Psoas muscle (tissue), 8 donors: ENCODE measurements around the gene RNF43. TPM values are rescaled to one million over a fixed set of nuclear protein-coding genes. Genes with fewer than 3 reads are reported as not detected.

ENCODE experiments used
- ATAC-seq, 4 donors: fragments of 200-7000 bp; cut with Tn5 transposase; one replicate each; pipeline ENCODE4 v1.9.1; 2020; ENCODE audit warnings: moderate library complexity in 3 of 4, mild to moderate bottlenecking in 2 of 4
- DNase-seq, 2 donors: peaks; one replicate each; pipeline ENCODE4 v3.0.0-alpha.2; 2020
- H3K27ac ChIP-seq: fragments of 200-600 bp; one replicate; pipeline ENCODE4 v1.8.0; 2022
- H3K27me3 ChIP-seq, 3 donors: fragments of 200-600 bp in 1 of 3; one replicate each; pipeline versions ENCODE4 v1.6.1 to v1.8.0; 2013 to 2022; ENCODE audit warnings: low read length in 2 of 3, mild to moderate bottlenecking in 2 of 3, moderate library complexity in 1 of 3; ENCODE audit not compliant: insufficient read depth in 3 of 3
- H3K36me3 ChIP-seq, 2 donors: fragments of 200-600 bp in 1 of 2; one replicate each; pipeline versions ENCODE4 v1.6.1 to v1.8.0; 2013 to 2022; ENCODE audit warnings: low read depth in 1 of 2, mild to moderate bottlenecking in 1 of 2, moderate library complexity in 1 of 2; ENCODE audit not compliant: insufficient read depth in 1 of 2
- H3K4me1 ChIP-seq: fragments of 200-600 bp; one replicate; pipeline ENCODE4 v1.8.0; 2022
- H3K4me3 ChIP-seq: fragments of 200-600 bp; one replicate; pipeline ENCODE4 v1.8.0; 2022; ENCODE audit warnings: mild to moderate bottlenecking
- H3K9me3 ChIP-seq: fragments of 200-600 bp; one replicate; pipeline ENCODE4 v1.8.0; 2022
- WGBS, 3 donors: extraction: QIAGEN DNeasy Blood & Tissue Kit; methylation state at CpG; one replicate each; pipeline versions ENCODE4 v1.1.6 to v1.1.7; 2013; 5-methylcytosine and 5-hydroxymethylcytosine counted together
- intact Hi-C, 2 donors: fragments of 100-400 bp; cut with DNase I; formaldehyde crosslinking; loops; one replicate each; pipeline versions ENCODE4 v1.11.0 to v1.14.2; 2022
- polyA plus RNA-seq, 3 donors: library from polyadenylated mRNA; stranded (reverse); fragments of 200-250 nt; gene quantifications; one replicate each; pipeline ENCODE4 v1.2.3, GENCODE V29; 2013
- total RNA-seq, 4 donors: library from RNA; stranded (reverse); fragmentation: NEBNext Ultra II Directional in 2 of 4; extraction: Animal tissue kit (Norgen Biotek cat#: 25700) in 2 of 4; gene quantifications; one replicate each; pipeline versions ENCODE4 v1.2.1 to v1.2.4, GENCODE V29; 2021 to 2023
- TF ChIP-seq, protein P1 (sequence below): fragments of 200-600 bp; IDR thresholded peaks from one replicate; pipeline ENCODE4 v1.8.0; 2022; ENCODE audit warnings: antibody characterized with exemption
- donor health status: healthy with polysubstance abuse.
- donor health status: DM: no; HTN: no; CAD: no; lungs with moderate emphysema.
- donor health status: Bipolar disorder and iron deficiency.
- donor health status: healthy.
- donor health status: DM: yes; HTN: yes; CAD: no.
- donor health status: DM: no; HTN: no; CAD: no.
- donor health status: DM: no; HTN: no; CAD: no.
- donor health status: DM: yes; HTN: yes; CAD: no.

Gene RNF43
- total and polyA plus RNA-seq, 7 donors, result 0.03 to 0.25 (median 0.06) TPM; not detected in 3

DNA sequence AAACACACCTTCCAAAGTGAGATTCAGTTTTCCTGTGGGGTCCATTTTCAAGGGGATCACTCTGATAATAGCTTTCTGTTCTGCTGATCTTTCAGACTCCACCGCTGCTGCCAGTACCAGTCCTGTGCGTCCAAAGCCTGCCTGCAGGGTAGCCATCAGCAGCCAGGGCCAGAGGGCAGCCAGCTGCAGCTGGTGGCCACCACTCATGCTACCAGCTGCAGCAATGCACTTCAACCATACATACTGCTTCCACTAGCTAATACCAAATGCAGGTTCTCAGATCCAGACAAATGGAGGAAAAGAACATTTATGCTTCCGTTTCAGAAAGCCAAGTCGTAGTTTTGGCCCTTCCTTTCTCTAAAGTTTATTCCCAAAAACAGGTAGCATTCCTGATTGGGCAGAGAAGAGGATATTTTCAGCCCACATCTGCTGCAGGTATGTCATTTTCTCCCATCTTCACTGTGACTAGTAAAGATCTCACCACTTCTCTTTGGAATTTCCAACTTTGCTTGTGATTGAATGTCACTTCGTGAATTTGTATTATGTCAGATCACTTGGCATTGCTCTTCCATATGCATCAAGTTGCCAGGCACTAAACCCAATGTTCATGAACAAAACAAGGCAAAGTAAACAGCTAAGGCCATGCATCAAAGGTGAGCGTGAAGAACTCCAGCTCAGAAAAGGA, 1.8 kb downstream of the RNF43 start:
- Histone ChIP-seq H3K36me3 (no peaks in the 10 kb centered on the region), H3K9me3 (no peaks in the 10 kb centered on the region), H3K27ac (no peak overlapping the region), H3K4me1 (no peaks in the 10 kb centered on the region), H3K4me3 (no peak overlapping the region), H3K27me3 (no peaks in the 10 kb centered on the region)
- TF ChIP-seq, protein P1, sequence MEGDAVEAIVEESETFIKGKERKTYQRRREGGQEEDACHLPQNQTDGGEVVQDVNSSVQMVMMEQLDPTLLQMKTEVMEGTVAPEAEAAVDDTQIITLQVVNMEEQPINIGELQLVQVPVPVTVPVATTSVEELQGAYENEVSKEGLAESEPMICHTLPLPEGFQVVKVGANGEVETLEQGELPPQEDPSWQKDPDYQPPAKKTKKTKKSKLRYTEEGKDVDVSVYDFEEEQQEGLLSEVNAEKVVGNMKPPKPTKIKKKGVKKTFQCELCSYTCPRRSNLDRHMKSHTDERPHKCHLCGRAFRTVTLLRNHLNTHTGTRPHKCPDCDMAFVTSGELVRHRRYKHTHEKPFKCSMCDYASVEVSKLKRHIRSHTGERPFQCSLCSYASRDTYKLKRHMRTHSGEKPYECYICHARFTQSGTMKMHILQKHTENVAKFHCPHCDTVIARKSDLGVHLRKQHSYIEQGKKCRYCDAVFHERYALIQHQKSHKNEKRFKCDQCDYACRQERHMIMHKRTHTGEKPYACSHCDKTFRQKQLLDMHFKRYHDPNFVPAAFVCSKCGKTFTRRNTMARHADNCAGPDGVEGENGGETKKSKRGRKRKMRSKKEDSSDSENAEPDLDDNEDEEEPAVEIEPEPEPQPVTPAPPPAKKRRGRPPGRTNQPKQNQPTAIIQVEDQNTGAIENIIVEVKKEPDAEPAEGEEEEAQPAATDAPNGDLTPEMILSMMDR, result no peak
- DNase-seq (no peak), ATAC-seq (no peak)
- WGBS, 3 donors, result 65 to 75% (median 74%) methylated on average over 6 of the region's 6 CpGs
- intact Hi-C loops, result loop anchor here in 1 of 2 donors (2.0 to 10.0 kb wide), 3 partner anchors 63 to 167 kb away; partner anchors contain the start of gene SUPT4H1

DNA sequence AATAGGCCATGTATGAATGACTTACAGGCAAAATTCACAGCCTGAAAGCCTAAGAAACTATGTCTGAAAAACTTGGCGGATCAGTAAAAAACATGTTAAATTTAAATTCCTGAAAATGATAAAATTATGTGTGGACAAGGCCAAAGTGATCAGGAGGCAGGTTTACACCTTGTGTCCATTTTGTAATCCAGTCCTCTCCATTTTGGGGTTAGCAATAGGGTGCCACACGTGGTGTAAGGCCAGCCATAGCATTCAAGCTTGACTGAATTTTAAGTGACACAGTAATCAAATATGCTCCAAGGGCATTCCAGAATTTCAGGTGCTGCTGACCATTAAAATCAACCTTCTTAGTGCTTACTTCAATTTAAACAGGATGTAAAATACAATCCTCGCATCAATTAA, 2.7 kb downstream of the RNF43 start:
- TF ChIP-seq, protein P1, result no peak
- DNase-seq (no peak), ATAC-seq (no peak)
- WGBS, 3 donors, result 79 to 80% (median 79%) methylated on average over 3 of the region's 3 CpGs
- Histone ChIP-seq H3K27me3 (no peaks in the 10 kb centered on the region), H3K27ac (no peak overlapping the region), H3K36me3 (no peaks in the 10 kb centered on the region), H3K4me3 (no peak overlapping the region), H3K4me1 (no peaks in the 10 kb centered on the region), H3K9me3 (no peaks in the 10 kb centered on the region)
- intact Hi-C loops, result loop anchor here in 1 of 2 donors (10.0 kb wide), 1 partner anchor 110 kb away; no protein-coding TSS in a partner anchor

DNA sequence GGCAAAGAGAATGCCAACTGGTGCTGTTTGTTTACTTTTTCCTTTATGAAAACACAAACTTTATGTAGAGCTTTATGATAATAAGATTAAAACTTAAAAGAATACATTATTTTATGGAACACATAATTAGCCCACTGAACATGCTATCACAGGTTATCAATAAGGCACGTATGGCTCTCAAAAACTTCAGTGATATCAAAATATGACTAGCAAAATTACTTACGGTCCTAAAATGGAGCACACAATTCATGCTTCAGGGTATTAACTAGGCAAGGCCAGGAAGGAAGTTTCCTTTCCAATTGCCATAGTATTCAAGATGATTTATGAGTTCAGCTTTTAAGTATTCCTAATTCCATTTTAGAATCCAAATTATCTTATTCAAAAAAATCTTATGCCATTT, 3.6 kb downstream of the RNF43 start:
- intact Hi-C loops, result loop anchor here in 1 of 2 donors (10.0 kb wide), 1 partner anchor 109 kb away; no protein-coding TSS in a partner anchor

DNA sequence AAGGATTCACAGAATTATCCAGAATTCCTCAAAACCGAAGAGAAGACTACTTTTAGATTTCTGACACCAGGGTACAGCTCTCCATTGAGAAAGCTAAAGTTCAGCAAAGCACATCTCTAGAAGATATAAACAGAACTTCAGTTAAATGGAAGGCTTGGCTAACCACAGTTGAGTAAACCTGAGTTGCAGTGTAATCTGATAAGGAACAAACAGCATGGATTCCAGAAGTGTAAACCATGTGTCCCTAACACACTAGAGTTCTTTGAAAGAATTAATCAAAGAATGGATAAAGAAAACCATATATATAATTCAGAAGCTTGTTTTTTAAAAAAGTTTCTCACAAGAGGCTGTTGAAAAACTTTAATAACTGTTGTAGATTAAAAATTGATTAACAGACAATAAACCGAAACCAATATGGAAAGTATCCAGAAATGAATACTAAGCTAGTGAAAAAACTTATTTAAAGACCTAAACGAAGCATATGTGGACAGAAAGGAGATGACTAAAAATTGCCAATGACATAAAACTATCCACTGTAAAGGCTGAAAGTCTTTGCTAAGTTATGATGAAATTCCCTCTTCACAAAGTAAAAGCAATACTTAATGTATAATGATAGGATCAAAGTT, 4.3 kb downstream of the RNF43 start:
- no peaks in the 10 kb centered on the region for H3K4me1 ChIP-seq
- no peaks in the 10 kb centered on the region for H3K27me3 ChIP-seq
- TF ChIP-seq, protein P1, result no peak
- no peak overlapping the region for H3K4me3 ChIP-seq
- ATAC-seq, result no peak
- DNase-seq, result no peak
- H3K9me3 ChIP-seq, result no peaks in the 10 kb centered on the region
- H3K36me3 ChIP-seq, result no peaks in the 10 kb centered on the region
- 74 to 82% (median 75%) methylated on average over 3 of the region's 3 CpGs for WGBS, 3 donors
- no peak overlapping the region for H3K27ac ChIP-seq
- intact Hi-C loops, result loop anchor here in 1 of 2 donors (10.0 kb wide), 1 partner anchor 108 kb away; no protein-coding TSS in a partner anchor

More for the DNA sequence above, 3.6 kb downstream of the RNF43 start:
- no peaks in the 10 kb centered on the region for H3K9me3 ChIP-seq
- no peaks in the 10 kb centered on the region for H3K36me3 ChIP-seq
- TF ChIP-seq, protein P1, result no peak
- DNase-seq (no peak), ATAC-seq (no peak)
- WGBS, 3 donors, result 66 to 68% (median 67%) methylated on average over 2 of the region's 2 CpGs
- H3K27me3 ChIP-seq, result no peaks in the 10 kb centered on the region
- no peak overlapping the region for H3K4me3 ChIP-seq
- no peak overlapping the region for H3K27ac ChIP-seq
- H3K4me1 ChIP-seq, result no peaks in the 10 kb centered on the region
